HepG2 (cell line): ENCODE data around the gene SPINK8. TPM values are rescaled to one million over a fixed set of nuclear protein-coding genes. Genes with fewer than 3 reads are reported as not detected.

Source experiments
- BCL6 ChIP-seq: IDR thresholded peaks from 2 replicates; pipeline ENCODE4 v1.6.1; 2016; ENCODE audit warnings: missing genetic modification reagents, missing compliant biosample characterization
- BHLHE40 ChIP-seq: IDR thresholded peaks from 2 replicates; pipeline ENCODE4 v1.6.1; 2011; ENCODE audit warnings: low read length, improper control_type of control experiment
- ERF ChIP-seq: IDR thresholded peaks from 2 replicates; pipeline ENCODE4 v1.6.1; 2018; ENCODE audit warnings: missing biosample characterization, missing genetic modification reagents
- HIVEP1 ChIP-seq: sonication (generic); formaldehyde crosslinking; IDR thresholded peaks from 2 replicates; pipeline ENCODE4 v1.4.0; 2020; ENCODE audit warnings: mild to moderate bottlenecking, missing genetic modification reagents
- HMGXB4 ChIP-seq, 2 experiments: sonication (generic) in 1 of 2; formaldehyde crosslinking in 1 of 2; IDR thresholded peaks; 2 replicates each; pipeline versions ENCODE4 v1.4.0 to v1.6.1; 2018 to 2020; ENCODE audit warnings: missing genetic modification reagents in 2 of 2, borderline replicate concordance in 1 of 2, low read depth in 1 of 2, mild to moderate bottlenecking in 1 of 2, missing biosample characterization in 1 of 2
- KAT2B ChIP-seq: fragments of 150-350 bp; IDR thresholded peaks from 2 replicates; pipeline ENCODE4 v1.6.1; 2014; ENCODE audit warnings: low read depth, low read length, borderline replicate concordance
- RELA ChIP-seq: sonication (generic); formaldehyde crosslinking; IDR thresholded peaks from 2 replicates; pipeline ENCODE4 v1.4.0; 2020; ENCODE audit warnings: missing genetic modification reagents
- RFXAP ChIP-seq: sonication (generic); formaldehyde crosslinking; IDR thresholded peaks from 2 replicates; pipeline ENCODE4 v1.4.0; 2020; ENCODE audit warnings: missing genetic modification reagents, borderline replicate concordance
- SRF ChIP-seq: IDR thresholded peaks from 2 replicates; pipeline ENCODE4 v1.6.1; 2011; ENCODE audit warnings: mild to moderate bottlenecking, low read depth, low read length, moderate library complexity
- ZBTB40 ChIP-seq, 2 experiments: fragments of 450-650 bp in 1 of 2; sonication (generic) in 1 of 2; formaldehyde crosslinking in 1 of 2; IDR thresholded peaks; 2 replicates each; pipeline versions ENCODE4 v1.6.1 to v1.8.0; 2016 to 2022; ENCODE audit warnings: antibody characterized with exemption in 1 of 2, mild to moderate bottlenecking in 1 of 2, missing genetic modification reagents in 1 of 2
- ZEB1 ChIP-seq: IDR thresholded peaks from 2 replicates; pipeline ENCODE4 v1.6.1; 2012; ENCODE audit warnings: mild to moderate bottlenecking, low read depth, inconsistent platforms; ENCODE audit not compliant: insufficient replicate concordance
- ZFY ChIP-seq: sonication (generic); formaldehyde crosslinking; IDR thresholded peaks from 2 replicates; pipeline ENCODE4 v1.4.0; 2020; ENCODE audit warnings: missing genetic modification reagents
- ZNF224 ChIP-seq: sonication (generic); formaldehyde crosslinking; IDR thresholded peaks from 2 replicates; pipeline ENCODE4 v1.5.0; 2020; ENCODE audit warnings: mild to moderate bottlenecking, missing genetic modification reagents
- ZNF337 ChIP-seq: sonication (generic); formaldehyde crosslinking; IDR thresholded peaks from 2 replicates; pipeline ENCODE4 v1.5.1; 2020; ENCODE audit warnings: missing genetic modification reagents, low read depth, mild to moderate bottlenecking, borderline replicate concordance
- polyA plus RNA-seq, 8 experiments: library from polyadenylated mRNA; depleted of rRNA in 3 of 8; stranded (reverse) in 7 of 8; unstranded in 1 of 8; fragments of >200 nt; fragmentation: Illumina TruSeq in 4 of 8; extraction: Trizol in 4 of 8; gene quantifications; 2 replicates each; pipeline versions ENCODE4 v1.2.1 to v1.2.3, GENCODE V29; 2011 to 2016; ENCODE audit warnings: low read depth in 4 of 8, missing spikeins in 1 of 8, mixed read lengths in 1 of 8; ENCODE audit not compliant: insufficient read depth in 1 of 8
- total RNA-seq, 5 experiments: library from RNA; depleted of rRNA; stranded (reverse); fragments of >200 nt; fragmentation: Illumina TruSeq; extraction: Trizol; gene quantifications; 2 replicates each; pipeline ENCODE4 v1.2.3, GENCODE V29; 2016; ENCODE audit warnings: low read depth in 1 of 5

SPINK8 gene
- total and polyA plus RNA-seq, 2 of the 13 experiments (the other 11 are each of a cell fraction or from before 2014, with no cell fraction given) = not detected

- peak; percentile 94 for TF ChIP-seq ERF (CRISPR knock-in tag)
- TF ChIP-seq KAT2B = no peak
- TF ChIP-seq ZBTB40 (IDR thresholded peaks at IDR 0.05) = no peak
- TF ChIP-seq ZBTB40 (CRISPR knock-in tag; IDR thresholded peaks at IDR 0.05) = peak; percentile 90
- TF ChIP-seq HMGXB4 (CRISPR knock-in tag; IDR thresholded peaks at IDR 0.05; ENCODE audit: borderline replicate concordance in 1 of 2, low read depth in 1 of 2) = peak; percentile 92
- peak; percentile 82 for TF ChIP-seq RFXAP
- TF ChIP-seq ZEB1 = peak; percentile 75
- no peak; the same call in 1 of the 2 replicates for TF ChIP-seq BCL6
- peak; percentile 96 for TF ChIP-seq HIVEP1 (CRISPR knock-in tag)
- TF ChIP-seq SRF = peak; percentile 26; the same call in 1 of the 2 replicates
- peak; percentile 99; the same call in 1 of the 2 replicates for TF ChIP-seq ZNF224
- TF ChIP-seq ZNF337 (CRISPR knock-in tag) = peak; percentile 29; the same call in 1 of the 2 replicates
- peak; percentile 88 for TF ChIP-seq ZFY (CRISPR knock-in tag)
- peak; percentile 27 for TF ChIP-seq BHLHE40
- no peak for TF ChIP-seq RELA
Measured at GRCh38 chr3:48301020-48301799, 32.3 kb downstream of the SPINK8 start, which contains the start of gene NME6 (continued).
